Smooth muscle cell of the umbilical artery (primary cell): ENCODE results near the gene SLC35D1. TPM values are rescaled to one million over a fixed set of nuclear protein-coding genes. Genes with fewer than 3 reads are reported as not detected.

Experiments
- total RNA-seq: library from RNA; depleted of rRNA; stranded (reverse); fragments of >200 nt; gene quantifications from 2 replicates; pipeline ENCODE4 v1.2.3, GENCODE V29; 2014

The SLC35D1 gene
- 31.8 and 40.1 TPM in 2 replicates for total RNA-seq

DNA sequence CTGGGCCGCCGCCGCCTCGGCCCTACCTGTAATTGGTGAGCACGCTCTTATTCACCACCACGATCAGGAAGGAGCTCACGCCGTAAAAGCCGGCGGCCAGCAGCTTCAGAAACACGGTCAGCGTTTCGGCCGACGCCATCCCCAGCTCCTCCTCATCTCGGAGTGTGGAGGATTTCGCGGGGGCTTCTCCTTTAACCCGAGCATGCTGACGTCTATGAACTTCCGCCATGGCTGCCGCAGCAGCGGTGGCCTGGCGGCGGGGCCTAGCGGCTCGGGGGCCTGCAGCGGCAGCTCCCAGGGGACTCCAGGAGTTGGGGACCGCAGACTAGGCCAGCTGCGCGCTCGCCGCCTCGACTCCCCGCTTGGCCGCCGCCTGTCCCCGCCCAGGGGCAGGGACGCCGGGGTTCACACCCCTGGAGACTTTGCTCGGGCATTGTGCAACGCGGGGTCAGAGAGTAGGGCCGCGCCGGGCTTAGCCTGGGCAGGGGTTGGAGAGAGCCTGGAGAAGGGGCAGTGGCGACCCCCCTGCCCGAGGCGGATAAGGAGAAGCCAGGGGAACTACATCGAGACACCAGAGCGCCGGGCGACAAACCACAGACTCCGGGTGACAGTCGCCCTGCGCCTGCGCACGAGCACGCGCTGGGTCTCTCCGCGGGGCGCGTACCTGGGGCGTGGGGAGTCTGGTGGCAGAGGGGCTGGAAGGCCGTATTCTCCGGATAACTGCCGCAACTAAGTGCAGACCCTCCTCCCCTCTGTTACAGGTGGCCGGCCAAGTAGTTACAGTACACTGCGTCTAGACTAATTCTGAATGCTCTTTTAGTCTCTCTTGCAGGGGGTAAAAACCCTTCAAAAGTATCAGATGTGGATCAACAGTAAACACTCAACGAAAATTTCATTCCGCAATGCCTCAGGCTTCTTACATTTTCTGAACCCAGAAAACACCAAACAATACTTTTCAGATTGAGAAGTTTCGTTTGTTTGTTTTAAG lies at the start of gene SLC35D1:
TSS of gene SLC35D1 (minus strand) at position 364 of the 988 bp plus-strand sequence. CDS start at position 229, 135 bp downstream.

Other genes with a start within 250 kb of the SLC35D1 start
- 5.6 and 9.2 TPM in 2 replicates for gene DNAI4, start 129.3 kb downstream of the SLC35D1 start, total RNA-seq
- 24.1 and 32.7 TPM in 2 replicates for gene MIER1, start 129.2 kb downstream of the SLC35D1 start, total RNA-seq
- not detected in 2 replicates for gene C1orf141, start 80.8 kb upstream of the SLC35D1 start, total RNA-seq
- gene IL23R, start 112.3 kb upstream of the SLC35D1 start, total RNA-seq: not detected in 2 replicates